OCI-LY1 (cell line): ENCODE data around the gene PTPN23.

Experiments
- H2AFZ ChIP-seq: fragments of 200-600 bp; sonication (generic), shearing (Covaris generic); 2 replicates; pipeline ENCODE4 v1.6.0; 2014; ENCODE audit warnings: antibody characterized with exemption, mild to moderate bottlenecking, low read length
- H3F3A ChIP-seq: fragments of 200-600 bp; sonication (generic), shearing (Covaris generic); 2 replicates; pipeline ENCODE4 v1.6.0; 2014; ENCODE audit warnings: mild to moderate bottlenecking, antibody characterized with exemption, low read length, moderate library complexity; ENCODE audit not compliant: insufficient read depth
- H3K27ac ChIP-seq: fragments of 200-600 bp; sonication (generic); 2 replicates; pipeline ENCODE4 v1.5.1; 2014; ENCODE audit warnings: low read length, mixed run types, mild to moderate bottlenecking, low read depth; ENCODE audit not compliant: poor library complexity, severe bottlenecking
- H3K27me3 ChIP-seq: fragments of 200-600 bp; sonication (generic); 2 replicates; pipeline ENCODE4 v1.6.0; 2014; ENCODE audit warnings: antibody characterized with exemption, mild to moderate bottlenecking, low read length, moderate library complexity; ENCODE audit not compliant: insufficient read depth
- H3K36me3 ChIP-seq: fragments of 200-600 bp; sonication (generic); 2 replicates; pipeline ENCODE4 v1.6.1; 2014; ENCODE audit warnings: mild to moderate bottlenecking, antibody characterized with exemption, low read length, moderate library complexity, mixed read lengths; ENCODE audit not compliant: insufficient read depth
- H3K4me1 ChIP-seq: fragments of 200-600 bp; sonication (generic); 2 replicates; pipeline ENCODE4 v1.5.1; 2014; ENCODE audit warnings: mild to moderate bottlenecking, low read length, moderate library complexity; ENCODE audit not compliant: insufficient read depth, severe bottlenecking
- H3K4me2 ChIP-seq: fragments of 200-600 bp; sonication (generic), shearing (Covaris generic); 2 replicates; pipeline ENCODE4 v1.6.1; 2014; ENCODE audit warnings: low read length
- H3K4me3 ChIP-seq: fragments of 200-600 bp; sonication (generic); 2 replicates; pipeline ENCODE4 v1.5.1; 2014; ENCODE audit warnings: low read length, low read depth, mild to moderate bottlenecking, mixed read lengths; ENCODE audit not compliant: poor library complexity, severe bottlenecking
- H3K79me2 ChIP-seq: fragments of 200-600 bp; shearing (Covaris generic); 2 replicates; pipeline ENCODE4 v1.6.1; 2016; ENCODE audit warnings: mixed run types, low read length, mixed read lengths; ENCODE audit not compliant: insufficient read depth
- H3K9ac ChIP-seq: fragments of 200-600 bp; sonication (generic), shearing (Covaris generic); 2 replicates; pipeline ENCODE4 v1.6.1; 2014; ENCODE audit warnings: mild to moderate bottlenecking, low read length, mixed read lengths
- H3K9me2 ChIP-seq: fragments of 200-600 bp; sonication (generic), shearing (Covaris generic); 2 replicates; pipeline ENCODE4 v1.6.1; 2014; ENCODE audit warnings: low read depth, mild to moderate bottlenecking, low read length, mixed read lengths
- H3K9me3 ChIP-seq: fragments of 200-600 bp; shearing (Covaris generic); 2 replicates; pipeline ENCODE4 v1.6.1; 2014; ENCODE audit warnings: low read length, mixed read lengths
- H4K20me1 ChIP-seq: fragments of 200-600 bp; sonication (generic), shearing (Covaris generic); 2 replicates; pipeline ENCODE4 v1.6.0; 2016; ENCODE audit warnings: mild to moderate bottlenecking, low read length; ENCODE audit not compliant: insufficient read depth
- CTCF ChIP-seq: fragments of 200-600 bp; sonication (generic), shearing (Covaris generic); IDR thresholded peaks from 2 replicates; pipeline ENCODE4 v1.5.1; 2017; ENCODE audit warnings: mild to moderate bottlenecking, antibody characterized with exemption, low read length, moderate library complexity, mixed read lengths
- EZH2 ChIP-seq: fragments of 200-600 bp; sonication (generic), shearing (Covaris generic); IDR thresholded peaks from 2 replicates; pipeline ENCODE4 v1.8.0; 2017; ENCODE audit warnings: borderline replicate concordance, mixed run types, mild to moderate bottlenecking, antibody characterized with exemption, low read length, moderate library complexity, mixed read lengths

The PTPN23 gene

GRCh38 chr3:47444103-47444502, 63.3 kb downstream of the PTPN23 start:
- TF ChIP-seq CTCF: no peak
- H2AFZ ChIP-seq: no peak overlapping the region
- H4K20me1 ChIP-seq: no peaks in the 10 kb centered on the region
- H3K27me3 ChIP-seq: no peaks in the 10 kb centered on the region
- no peak overlapping the region for H3K4me3 ChIP-seq
- H3K79me2 ChIP-seq: no peaks in the 10 kb centered on the region
- no peak overlapping the region for H3K9ac ChIP-seq
- H3F3A ChIP-seq: no peaks in the 10 kb centered on the region
- H3K36me3 ChIP-seq: peaks cover 34% of the 10 kb centered on the region
- H3K27ac ChIP-seq: no peak overlapping the region
- H3K4me2 ChIP-seq: no peak overlapping the region
- no peaks in the 10 kb centered on the region for H3K9me2 ChIP-seq
- H3K4me1 ChIP-seq: no peaks in the 10 kb centered on the region
- no peaks in the 10 kb centered on the region for H3K9me3 ChIP-seq

- H3K4me3 ChIP-seq: no peak overlapping the region
- H3K4me1 ChIP-seq: no peaks in the 10 kb centered on the region
Measured at GRCh38 chr3:47452453-47453215, 71.8 kb downstream of the PTPN23 start.

GRCh38 chr3:47455806-47456452, 75.1 kb downstream of the PTPN23 start:
- TF ChIP-seq EZH2: no peak
- TF ChIP-seq CTCF: no peak
- H3K27me3 ChIP-seq: no peaks in the 10 kb centered on the region
- no peaks in the 10 kb centered on the region for H3K4me1 ChIP-seq
- H3K4me3 ChIP-seq: no peak overlapping the region
- no peak overlapping the region for H2AFZ ChIP-seq
- no peak overlapping the region for H3K4me2 ChIP-seq
- H4K20me1 ChIP-seq: no peaks in the 10 kb centered on the region
- no peaks in the 10 kb centered on the region for H3F3A ChIP-seq
- 0 out of 2 replicates have a peak, but pooled peaks cover 4% of the 10 kb centered on the region for H3K36me3 ChIP-seq
- H3K79me2 ChIP-seq: peaks cover 47% of the 10 kb centered on the region
- no peak overlapping the region for H3K27ac ChIP-seq
- H3K9me3 ChIP-seq: no peaks in the 10 kb centered on the region
- no peaks in the 10 kb centered on the region for H3K9me2 ChIP-seq
- no peak overlapping the region for H3K9ac ChIP-seq

More at GRCh38 chr3:47452453-47453215, 71.8 kb downstream of the PTPN23 start:
- Histone ChIP-seq H3K9ac (no peak overlapping the region), H3K27ac (no peak overlapping the region), H3K4me2 (no peak overlapping the region), H3K27me3 (no peaks in the 10 kb centered on the region), H3K9me3 (no peaks in the 10 kb centered on the region), H3K36me3 (no peaks in the 10 kb centered on the region), H3F3A (no peaks in the 10 kb centered on the region), H4K20me1 (no peaks in the 10 kb centered on the region), H3K9me2 (no peaks in the 10 kb centered on the region), H2AFZ (no peak overlapping the region), H3K79me2 (peaks cover 58% of the 10 kb centered on the region)
- no peak for TF ChIP-seq CTCF
- no peak for TF ChIP-seq EZH2
